ENCODE measurements around the gene ZNF335. TPM values are rescaled to one million over a fixed set of nuclear protein-coding genes. Genes with fewer than 3 reads are reported as not detected.

The ZNF335 gene
- total RNA-seq, 1 donor from 2014 or later: 19.1 TPM

GRCh38 chr20:45948742-45949541 is 23.1 kb downstream of the ZNF335 start:
- no peak for ATAC-seq
- Histone ChIP-seq H3K4me3 (no peak overlapping the region), H3K4me1 (no peaks in the 10 kb centered on the region), H3K9me3 (no peaks in the 10 kb centered on the region), H3K27me3 (no peaks in the 10 kb centered on the region), H3K27ac (no peak overlapping the region), H3K36me3 (peaks cover 99% of the 10 kb centered on the region)
- DNase-seq: no peak
- intact Hi-C loops (cut with DNase I): no loop called here
- no peak for TF ChIP-seq CTCF (IDR thresholded peaks at IDR 0.05)

GRCh38 chr20:45948261-45948733 is 23.7 kb downstream of the ZNF335 start:
- intact Hi-C loops (cut with DNase I): no loop called here

GRCh38 chr20:45947110-45947866 is 24.7 kb downstream of the ZNF335 start:
- Histone ChIP-seq H3K27ac (no peak overlapping the region), H3K27me3 (no peaks in the 10 kb centered on the region), H3K4me1 (no peaks in the 10 kb centered on the region), H3K4me3 (no peak overlapping the region), H3K36me3 (peaks cover 99% of the 10 kb centered on the region), H3K9me3 (no peaks in the 10 kb centered on the region)
- intact Hi-C loops (cut with DNase I): no loop called here
- DNase-seq (no peak), ATAC-seq (no peak)
- no peak for TF ChIP-seq CTCF (IDR thresholded peaks at IDR 0.05)

More at GRCh38 chr20:45948261-45948733, 23.7 kb downstream of the ZNF335 start:
- H3K4me1 ChIP-seq: no peaks in the 10 kb centered on the region
- no peak for TF ChIP-seq CTCF (IDR thresholded peaks at IDR 0.05)
- ATAC-seq (no peak), DNase-seq (no peak)
- H3K9me3 ChIP-seq: no peaks in the 10 kb centered on the region
- H3K27ac ChIP-seq: no peak overlapping the region
- H3K27me3 ChIP-seq: no peaks in the 10 kb centered on the region
- no peak overlapping the region for H3K4me3 ChIP-seq
- peaks cover 99% of the 10 kb centered on the region for H3K36me3 ChIP-seq

GRCh38 chr20:45946149-45946970 is 25.6 kb downstream of the ZNF335 start:
- TF ChIP-seq CTCF (IDR thresholded peaks at IDR 0.05): no peak
- peak; percentile 76 for DNase-seq
- Histone ChIP-seq H3K4me3 (no peak overlapping the region), H3K36me3 (peaks cover 99% of the 10 kb centered on the region), H3K27ac (peak overlapping the region; percentile 47), H3K4me1 (no peaks in the 10 kb centered on the region), H3K27me3 (no peaks in the 10 kb centered on the region), H3K9me3 (no peaks in the 10 kb centered on the region)
- ATAC-seq: peak; percentile 76
- intact Hi-C loops (cut with DNase I): no loop called here

- Histone ChIP-seq H3K27me3 (no peaks in the 10 kb centered on the region), H3K9me3 (no peaks in the 10 kb centered on the region), H3K4me3 (no peak overlapping the region), H3K4me1 (no peaks in the 10 kb centered on the region), H3K36me3 (peaks cover 100% of the 10 kb centered on the region), H3K27ac (peak overlapping the region; percentile 24)
- intact Hi-C loops (cut with DNase I): no loop called here
- TF ChIP-seq CTCF (IDR thresholded peaks at IDR 0.05): no peak
- peak; percentile 14 for ATAC-seq
- no peak for DNase-seq
These were observed 26.3 kb downstream of the ZNF335 start for GRCh38 chr20:45945678-45946148.

Measured in upper lobe of right lung (tissue), 1 donor.